ENCODE data around the gene UNC5A.

DNA sequence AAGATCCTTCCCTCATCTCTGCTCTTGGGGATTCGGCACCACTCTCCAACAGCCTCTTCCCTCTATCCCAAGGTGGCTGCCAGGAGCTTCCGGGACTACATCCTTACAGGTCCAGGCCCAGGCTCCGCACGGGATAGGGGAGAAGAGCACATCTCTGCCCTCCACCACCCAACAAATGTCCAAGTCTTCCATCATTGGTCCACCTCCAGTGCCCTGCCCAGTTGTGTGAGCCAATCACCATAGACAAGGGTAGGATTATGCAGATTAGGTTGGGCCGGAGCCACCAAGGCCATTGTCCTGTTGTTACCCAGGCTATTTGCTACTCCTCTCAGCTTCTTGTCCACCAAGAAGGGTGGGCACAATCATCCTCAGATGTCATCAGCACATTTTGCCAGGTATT, 9.1 kb downstream of the UNC5A start:
- TF ChIP-seq CTCF (IDR thresholded peaks at IDR 0.05) (no peak), POLR2A (IDR thresholded peaks at IDR 0.05) (no peak)

Measured in heart left ventricle (tissue), 13 donors.